HG03103 (cell line): Measurements from ENCODE around the gene NRXN3.

Experiments
- ATAC-seq: cut with Tn5 transposase; IDR thresholded peaks from one replicate; pipeline ENCODE4 v1.9.1; 2021; ENCODE audit warnings: low read depth; ENCODE audit not compliant: unreplicated experiment

The NRXN3 gene

GRCh38 chr14:79419571-79420327 lies 1249.6 kb downstream of the NRXN3 start:
- no peak for ATAC-seq

GRCh38 chr14:79420725-79421124 lies 1250.6 kb downstream of the NRXN3 start:
- no peak for ATAC-seq

- no peak for ATAC-seq
Observed at GRCh38 chr14:79421811-79422210, 1251.6 kb downstream of the NRXN3 start.

GRCh38 chr14:79424462-79424861 lies 1254.3 kb downstream of the NRXN3 start:
- ATAC-seq, result no peak

GRCh38 chr14:79426103-79426755 lies 1256.1 kb downstream of the NRXN3 start:
- no peak for ATAC-seq

- no peak for ATAC-seq
Observed at GRCh38 chr14:79432640-79433039, 1262.5 kb downstream of the NRXN3 start.

GRCh38 chr14:79436335-79436734 lies 1266.2 kb downstream of the NRXN3 start:
- no peak for ATAC-seq

- no peak for ATAC-seq
Observed at GRCh38 chr14:79437951-79438350, 1267.8 kb downstream of the NRXN3 start.

- ATAC-seq, result no peak
Observed at GRCh38 chr14:79438696-79439342, 1268.6 kb downstream of the NRXN3 start.

- ATAC-seq, result no peak
Observed at GRCh38 chr14:79442786-79443185, 1272.6 kb downstream of the NRXN3 start.

GRCh38 chr14:79443602-79444001 lies 1273.4 kb downstream of the NRXN3 start:
- ATAC-seq, result no peak

- no peak for ATAC-seq
Observed at GRCh38 chr14:79448960-79449359, 1278.8 kb downstream of the NRXN3 start.

GRCh38 chr14:79451601-79452000 lies 1281.4 kb downstream of the NRXN3 start:
- ATAC-seq, result no peak

- ATAC-seq, result no peak
Observed at GRCh38 chr14:79453276-79453675, 1283.1 kb downstream of the NRXN3 start.

- no peak for ATAC-seq
Observed at GRCh38 chr14:79464468-79464867, 1294.3 kb downstream of the NRXN3 start.

GRCh38 chr14:79465651-79466050 lies 1295.5 kb downstream of the NRXN3 start:
- ATAC-seq, result no peak

GRCh38 chr14:79466938-79467527 lies 1296.9 kb downstream of the NRXN3 start:
- no peak for ATAC-seq

GRCh38 chr14:79467835-79468234 lies 1297.7 kb downstream of the NRXN3 start:
- ATAC-seq, result no peak

- no peak for ATAC-seq
Observed at GRCh38 chr14:79468486-79468885, 1298.3 kb downstream of the NRXN3 start.

GRCh38 chr14:79473651-79474050 lies 1303.5 kb downstream of the NRXN3 start:
- ATAC-seq, result no peak

- no peak for ATAC-seq
Observed at GRCh38 chr14:79475887-79476532, 1305.8 kb downstream of the NRXN3 start.
